NCI-H748 (cell line): ENCODE measurements around the gene SNRNP40.

Source experiments
- DNase-seq: peaks from one replicate; lab custom pipeline; 2025; ENCODE audit not compliant: unreplicated experiment; lab: John Stamatoyannopoulos, UW

Gene SNRNP40

GRCh38 chr1:31296486-31297276, at the start of gene SNRNP40, which contains the start of gene ZCCHC17:
SNRNP40 (minus strand) TSS chr1:31296788; CDS start chr1:31296751, 37 bp downstream.
ZCCHC17 (plus strand) TSS chr1:31297032; CDS start chr1:31310099, 13,067 bp downstream.
- DNase-seq, result peak; percentile 98

GRCh38 chr1:31345635-31346034, 49.0 kb upstream of the SNRNP40 start:
- DNase-seq, result no peak

- no peak for DNase-seq
Observed at GRCh38 chr1:31344503-31344902, 47.9 kb upstream of the SNRNP40 start.

GRCh38 chr1:31336687-31337467, 40.3 kb upstream of the SNRNP40 start:
- DNase-seq, result no peak

- peak; percentile 37 for DNase-seq
Observed at GRCh38 chr1:31335007-31335406, 38.4 kb upstream of the SNRNP40 start.

- DNase-seq, result no peak
Observed at GRCh38 chr1:31327381-31327780, 30.8 kb upstream of the SNRNP40 start.

- DNase-seq, result no peak
Observed at GRCh38 chr1:31326461-31326860, 29.9 kb upstream of the SNRNP40 start.

- DNase-seq, result no peak
Observed at GRCh38 chr1:31324992-31325391, 28.4 kb upstream of the SNRNP40 start.

GRCh38 chr1:31324093-31324492, 27.5 kb upstream of the SNRNP40 start:
- DNase-seq, result no peak

- no peak for DNase-seq
Observed at GRCh38 chr1:31318146-31318545, 21.6 kb upstream of the SNRNP40 start.

GRCh38 chr1:31315902-31316301, 19.3 kb upstream of the SNRNP40 start:
- no peak for DNase-seq

GRCh38 chr1:31310198-31310597, 13.6 kb upstream of the SNRNP40 start:
- no peak for DNase-seq

- no peak for DNase-seq
Observed at GRCh38 chr1:31308036-31308435, 11.4 kb upstream of the SNRNP40 start.

GRCh38 chr1:31306278-31306677, 9.7 kb upstream of the SNRNP40 start:
- DNase-seq, result no peak

GRCh38 chr1:31302709-31303441, 6.3 kb upstream of the SNRNP40 start:
- no peak for DNase-seq

GRCh38 chr1:31300193-31300592, 3.6 kb upstream of the SNRNP40 start:
- DNase-seq, result no peak

GRCh38 chr1:31299365-31299764, 2.8 kb upstream of the SNRNP40 start:
- DNase-seq, result no peak

- DNase-seq, result peak; percentile 22
Observed at GRCh38 chr1:31297277-31298247, 974 bp upstream of the SNRNP40 start.

GRCh38 chr1:31295874-31296485, 608 bp downstream of the SNRNP40 start:
- DNase-seq, result no peak

- DNase-seq, result no peak
Observed at GRCh38 chr1:31289021-31289420, 7.6 kb downstream of the SNRNP40 start.
